IMR-90 (cell line): ENCODE results near the gene NRP1. TPM values are rescaled to one million over a fixed set of nuclear protein-coding genes. Genes with fewer than 3 reads are reported as not detected.

ENCODE experiments used
- ATAC-seq: fragments of 200-7000 bp; cut with Tn5 transposase; 2 replicates; pipeline ENCODE4 v1.9.1; 2020; ENCODE audit warnings: low read depth, mild to moderate bottlenecking, moderate library complexity
- BruUV-seq: library from RNA; stranded (reverse); fragments of 400-500 nt; replicated peaks from 2 replicates; lab custom pipeline; 2021; lab: Mats Ljungman, UMichigan
- CTCF ChIA-PET: fragments of 300-600 bp; formaldehyde crosslinking; extraction: SDS; loops from one replicate; lab custom pipeline; 2021; ENCODE audit warnings: antibody characterized with exemption; lab: Yijun Ruan, JAX
- POLR2A ChIA-PET: fragments of 300-600 bp; sonication (Branson Sonifier 250); formaldehyde crosslinking; loops from one replicate; lab custom pipeline; 2022; ENCODE audit warnings: antibody characterized with exemption; ENCODE audit not compliant: unreplicated experiment; lab: Charles Lee
- DNase-seq: peaks from one replicate; pipeline ENCODE4 v3.0.0; 2013
- H2AFZ ChIP-seq: replicated peaks from 2 replicates; pipeline ENCODE3; 2013; ENCODE audit warnings: low read length, mild to moderate bottlenecking; ENCODE audit not compliant: poor library complexity
- H2AK5ac ChIP-seq: 2 replicates; pipeline ENCODE4 v1.6.1; 2013; ENCODE audit warnings: low read depth, low read length, inconsistent platforms
- H2AK9ac ChIP-seq: replicated peaks from 2 replicates; pipeline ENCODE3; 2013; ENCODE audit warnings: mild to moderate bottlenecking, low read depth, low read length, moderate library complexity; ENCODE audit not compliant: poor library complexity
- H2BK120ac ChIP-seq: 2 replicates; pipeline ENCODE4 v1.6.1; 2013; ENCODE audit warnings: low read depth, low read length, inconsistent platforms
- H2BK15ac ChIP-seq: 3 replicates; pipeline ENCODE4 v1.6.1; 2013; ENCODE audit warnings: low read depth, low read length, inconsistent platforms
- H2BK20ac ChIP-seq: 2 replicates; pipeline ENCODE4 v1.6.1; 2013; ENCODE audit warnings: low read depth, mild to moderate bottlenecking, inconsistent platforms, low read length, moderate library complexity
- H2BK5ac ChIP-seq: 2 replicates; pipeline ENCODE4 v1.6.1; 2013; ENCODE audit warnings: mild to moderate bottlenecking, low read depth, low read length, inconsistent platforms; ENCODE audit not compliant: poor library complexity, severe bottlenecking
- H3K14ac ChIP-seq: replicated peaks from 2 replicates; pipeline ENCODE4 v1.6.1; 2013; ENCODE audit warnings: low read depth, low read length, inconsistent platforms
- H3K18ac ChIP-seq: 2 replicates; pipeline ENCODE4 v1.6.1; 2013; ENCODE audit warnings: low read depth, low read length, control low read depth
- H3K23ac ChIP-seq: 2 replicates; pipeline ENCODE4 v1.6.1; 2013; ENCODE audit warnings: low read depth, low read length, inconsistent platforms
- H3K27ac ChIP-seq: 2 replicates; pipeline ENCODE4 v1.5.1; 2013; ENCODE audit warnings: mild to moderate bottlenecking, control low read depth, low read length; ENCODE audit not compliant: insufficient read depth
- H3K27me3 ChIP-seq: 2 replicates; pipeline ENCODE4 v1.6.1; 2013; ENCODE audit warnings: low read length; ENCODE audit not compliant: control insufficient read depth, insufficient read depth
- H3K36me3 ChIP-seq: 2 replicates; pipeline ENCODE4 v1.6.1; 2013; ENCODE audit warnings: low read length, mixed read lengths; ENCODE audit not compliant: control insufficient read depth, insufficient read depth
- H3K4ac ChIP-seq: 2 replicates; pipeline ENCODE4 v1.6.1; 2013; ENCODE audit warnings: low read depth, low read length, inconsistent platforms
- H3K4me1 ChIP-seq: 2 replicates; pipeline ENCODE4 v1.6.1; 2013; ENCODE audit warnings: low read length, mixed read lengths; ENCODE audit not compliant: control insufficient read depth, insufficient read depth
- H3K4me2 ChIP-seq: 2 replicates; pipeline ENCODE4 v1.6.1; 2013; ENCODE audit warnings: low read depth, mild to moderate bottlenecking, control low read depth, low read length, moderate library complexity
- H3K4me3 ChIP-seq: 2 replicates; pipeline ENCODE4 v1.5.1; 2013; ENCODE audit warnings: low read depth, mild to moderate bottlenecking, control low read depth, low read length, moderate library complexity; ENCODE audit not compliant: insufficient read depth
- H3K56ac ChIP-seq: 2 replicates; pipeline ENCODE4 v1.6.1; 2013; ENCODE audit warnings: low read length, inconsistent platforms; ENCODE audit not compliant: insufficient read depth; ENCODE audit errors: extremely low read depth
- H3K79me1 ChIP-seq, 2 experiments: 2 replicates each; pipeline ENCODE4 v1.6.1; 2013; ENCODE audit warnings: low read length in 2 of 2, inconsistent platforms in 1 of 2, low read depth in 1 of 2
- H3K9ac ChIP-seq: 2 replicates; pipeline ENCODE4 v1.6.1; 2013; ENCODE audit warnings: low read depth, low read length, control low read depth
- H3K9me1 ChIP-seq: 2 replicates; pipeline ENCODE4 v1.6.1; 2013; ENCODE audit warnings: low read length, inconsistent platforms; ENCODE audit not compliant: insufficient read depth
- H3K9me3 ChIP-seq: 2 replicates; pipeline ENCODE4 v1.6.1; 2013; ENCODE audit warnings: low read length; ENCODE audit not compliant: control insufficient read depth, insufficient read depth
- H4K20me1 ChIP-seq: 2 replicates; pipeline ENCODE4 v1.6.1; 2013; ENCODE audit warnings: low read length, inconsistent platforms; ENCODE audit not compliant: insufficient read depth
- H4K5ac ChIP-seq: 2 replicates; pipeline ENCODE4 v1.6.1; 2013; ENCODE audit warnings: mild to moderate bottlenecking, low read depth, low read length, control low read depth
- H4K8ac ChIP-seq, 2 experiments: 2 replicates each; pipeline ENCODE4 v1.6.1; 2013; ENCODE audit warnings: low read depth in 2 of 2, low read length in 2 of 2, control low read depth in 1 of 2, inconsistent platforms in 1 of 2
- H4K91ac ChIP-seq: 2 replicates; pipeline ENCODE4 v1.6.1; 2013; ENCODE audit warnings: low read depth, low read length, inconsistent platforms; ENCODE audit not compliant: insufficient read depth
- CEBPB ChIP-seq: IDR thresholded peaks from 2 replicates; pipeline ENCODE4 v1.6.1; 2012; ENCODE audit warnings: low read depth, low read length, improper control_type of control experiment
- CHD1 ChIP-seq: IDR thresholded peaks from 2 replicates; pipeline ENCODE4 v1.6.1; 2012; ENCODE audit warnings: low read depth, low read length, improper control_type of control experiment
- ELK1 ChIP-seq: fragments of 150-350 bp; IDR thresholded peaks from 2 replicates; pipeline ENCODE4 v1.6.1; 2016; ENCODE audit warnings: low read depth, mild to moderate bottlenecking, low read length, moderate library complexity, borderline replicate concordance
- MAZ ChIP-seq: IDR thresholded peaks from 2 replicates; pipeline ENCODE4 v1.6.1; 2012; ENCODE audit warnings: low read depth, mild to moderate bottlenecking, low read length, improper control_type of control experiment, moderate library complexity, borderline replicate concordance
- POLR2A ChIP-seq: IDR thresholded peaks from 2 replicates; pipeline ENCODE4 v1.6.1; 2012; ENCODE audit warnings: mild to moderate bottlenecking, low read depth, low read length
- RAD21 ChIP-seq: IDR thresholded peaks from 2 replicates; pipeline ENCODE4 v1.6.1; 2012; ENCODE audit warnings: low read length, improper control_type of control experiment
- RCOR1 ChIP-seq: IDR thresholded peaks from 2 replicates; pipeline ENCODE4 v1.6.1; 2012; ENCODE audit warnings: mild to moderate bottlenecking, low read length, improper control_type of control experiment; ENCODE audit not compliant: insufficient replicate concordance
- RFX5 ChIP-seq: IDR thresholded peaks from 2 replicates; pipeline ENCODE4 v1.8.0; 2012; ENCODE audit warnings: low read depth, mild to moderate bottlenecking, low read length, moderate library complexity
- USF2 ChIP-seq: fragments of 150-350 bp; IDR thresholded peaks from 2 replicates; pipeline ENCODE4 v1.6.1; 2017; ENCODE audit warnings: mild to moderate bottlenecking, antibody characterized with exemption, low read length, low read depth
- WGBS, 2 experiments: methylation state at CpG; one replicate each; pipeline versions ENCODE4 v1.1.5 to v1.1.7; 2013; ENCODE audit warnings: missing lambda C conversion rate in 2 of 2; ENCODE audit not compliant: insufficient read length in 1 of 2; ENCODE audit errors: extremely low coverage in 2 of 2; 5-methylcytosine and 5-hydroxymethylcytosine counted together
- dilution Hi-C: fragments of 300-500 bp; cut with HindIII; formaldehyde crosslinking; loops from one replicate; pipeline ENCODE4 v1.14.3; 2018; ENCODE audit warnings: low sequenced_read_pairs; ENCODE audit not compliant: unreplicated experiment
- in situ Hi-C: fragments of 300-500 bp; cut with MboI; formaldehyde crosslinking; loops from 3 replicates; pipeline ENCODE4 v1.14.3; 2019; ENCODE audit warnings: low sequenced_read_pairs, inconsistent platforms, mixed read lengths
- intact Hi-C: fragments of 100-400 bp; cut with micrococcal nuclease; formaldehyde crosslinking; loops from 2 replicates; pipeline ENCODE4 v1.10.0; 2022
- polyA plus RNA-seq, 3 experiments: library from polyadenylated mRNA; depleted of rRNA; stranded (reverse); fragments of >200 nt; gene quantifications; 2 replicates each; pipeline ENCODE4 v1.2.3, GENCODE V29; 2012; ENCODE audit warnings: low replicate concordance in 1 of 3
- total RNA-seq: library from RNA; depleted of rRNA; stranded (reverse); fragments of >200 nt; gene quantifications from 2 replicates; pipeline ENCODE4 v1.2.3, GENCODE V29; 2012

The NRP1 gene
- total and polyA plus RNA-seq, 2 of the 4 experiments (the other 2 are of a cell fraction) = 108 to 227 TPM

GRCh38 chr10:33209802-33210201 is 124.7 kb downstream of the NRP1 start (continued):
- TF ChIP-seq USF2 = no peak
- no peak for TF ChIP-seq MAZ
- no peak for TF ChIP-seq RFX5
- TF ChIP-seq POLR2A = no peak

DNA sequence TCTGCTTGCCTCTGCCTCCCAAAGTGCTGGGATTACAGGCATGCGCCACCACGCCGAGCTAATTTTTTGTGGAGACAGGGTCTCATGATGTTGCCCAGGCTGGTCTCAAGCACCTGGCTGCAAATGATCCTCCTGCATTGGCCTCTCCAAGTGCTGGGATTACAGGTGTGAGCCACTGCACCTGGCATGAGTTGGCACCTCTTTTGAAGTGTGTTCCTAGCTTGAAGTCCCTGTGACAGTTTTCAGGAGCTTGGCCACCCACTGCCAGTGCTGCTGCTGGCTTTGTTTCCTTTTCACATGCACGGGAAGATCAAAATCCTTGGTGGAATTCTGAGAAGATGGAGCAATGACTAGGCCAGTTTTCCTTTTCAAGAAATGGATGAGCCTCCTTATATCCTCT is 126.3 kb downstream of the NRP1 start:
- no peak overlapping the region for H4K5ac ChIP-seq
- no peak overlapping the region for H2BK20ac ChIP-seq
- H2AFZ ChIP-seq = no peak overlapping the region
- no peak for TF ChIP-seq ELK1
- TF ChIP-seq USF2 = no peak
- TF ChIP-seq MAZ = no peak
- TF ChIP-seq RAD21 = no peak
- TF ChIP-seq CHD1 = no peak
- TF ChIP-seq CEBPB = no peak
- no peak for TF ChIP-seq RCOR1
- H3K14ac ChIP-seq = no peak overlapping the region
- H2BK120ac ChIP-seq = no peak overlapping the region
- H3K4ac ChIP-seq = no peak overlapping the region
- peaks cover 7% of the 10 kb centered on the region; the same call in 1 of the 2 replicates for H3K9me1 ChIP-seq
- H3K36me3 ChIP-seq = peaks cover 24% of the 10 kb centered on the region
- H4K20me1 ChIP-seq = no peaks in the 10 kb centered on the region; the same call in 1 of the 2 replicates
- WGBS, 2 experiments = 96% methylated on average over 3 of the region's 4 CpGs; no CpG with 5 or more reads in 1 of the 2 experiments
- H2BK15ac ChIP-seq = no peak overlapping the region
- H2AK9ac ChIP-seq = no peak overlapping the region
- no peaks in the 10 kb centered on the region for H3K27me3 ChIP-seq
- no peaks in the 10 kb centered on the region for H3K9me3 ChIP-seq
- peaks cover 12 to 30% of the 10 kb centered on the region in 2 experiments; a peak in 3 of 4 replicates for H3K79me1 ChIP-seq
- H4K8ac ChIP-seq = no peak overlapping the region
- H4K91ac ChIP-seq = no peak overlapping the region
- H2BK5ac ChIP-seq = no peak overlapping the region
- no TSS peak for BruUV-seq
- CTCF ChIA-PET = interaction anchor here (1.0 kb wide), 1 partner anchor 15 kb away, joined by 4 read pairs; no protein-coding TSS in a partner anchor
- H3K4me1 ChIP-seq = peaks cover 16% of the 10 kb centered on the region
- dilution Hi-C loops (no loop called here), intact Hi-C loops (no loop called here), in situ Hi-C loops (no loop called here)
- POLR2A ChIA-PET = no interaction called here
- no peak overlapping the region for H3K56ac ChIP-seq
- DNase-seq (no peak), ATAC-seq (no peak)
- no peak overlapping the region for H3K9ac ChIP-seq
- H3K4me2 ChIP-seq = no peak overlapping the region
- H3K4me3 ChIP-seq = no peak overlapping the region
- H3K18ac ChIP-seq = no peak overlapping the region
- H3K27ac ChIP-seq = no peak overlapping the region
- no peak overlapping the region for H3K23ac ChIP-seq
- no peak overlapping the region for H2AK5ac ChIP-seq
